GM23338 (cell line): ENCODE results near the gene RSAD1. TPM values are rescaled to one million over a fixed set of nuclear protein-coding genes. Genes with fewer than 3 reads are reported as not detected.

Experiments
- ATAC-seq: fragments of 200-7000 bp; cut with Tn5 transposase; 3 replicates; pipeline ENCODE4 v1.9.1; 2020
- DNase-seq: peaks from one replicate; pipeline ENCODE4 v3.0.0-alpha.2; 2015; ENCODE audit warnings: low spot score
- H2AFZ ChIP-seq: fragments of 200-600 bp; sonication (generic); 2 replicates; pipeline ENCODE4 v1.8.0; 2016; ENCODE audit warnings: antibody characterized with exemption, mild to moderate bottlenecking, moderate library complexity
- H3F3A ChIP-seq: fragments of 200-600 bp; sonication (generic); replicated peaks from 2 replicates; pipeline ENCODE4 v1.8.0; 2017; ENCODE audit warnings: antibody characterized with exemption, mixed run types, low read depth
- H3K27ac ChIP-seq: fragments of 200-600 bp; sonication (generic); 2 replicates; pipeline ENCODE4 v1.6.1; 2016; ENCODE audit warnings: low read depth
- H3K27me3 ChIP-seq: fragments of 200-600 bp; sonication (generic); 2 replicates; pipeline ENCODE4 v1.8.0; 2016; ENCODE audit warnings: mild to moderate bottlenecking, mixed run types, moderate library complexity; ENCODE audit not compliant: insufficient read depth
- H3K36me3 ChIP-seq: fragments of 200-600 bp; sonication (generic); 2 replicates; pipeline ENCODE4 v1.8.0; 2016; ENCODE audit warnings: mild to moderate bottlenecking; ENCODE audit not compliant: insufficient read depth
- H3K4me1 ChIP-seq: fragments of 200-600 bp; sonication (generic); 2 replicates; pipeline ENCODE4 v1.8.0; 2016; ENCODE audit warnings: mild to moderate bottlenecking, moderate library complexity; ENCODE audit not compliant: insufficient read depth
- H3K4me2 ChIP-seq: fragments of 200-600 bp; sonication (generic); 2 replicates; pipeline ENCODE4 v1.7.1; 2017; ENCODE audit warnings: mixed run types
- H3K4me3 ChIP-seq: fragments of 200-600 bp; sonication (generic); 2 replicates; pipeline ENCODE4 v1.6.1; 2016; ENCODE audit warnings: mixed run types
- H3K79me2 ChIP-seq: fragments of 200-600 bp; sonication (generic); replicated peaks from 2 replicates; pipeline ENCODE4 v1.8.0; 2017; ENCODE audit warnings: mild to moderate bottlenecking; ENCODE audit not compliant: insufficient read depth
- H3K9me2 ChIP-seq: fragments of 200-600 bp; sonication (generic); 2 replicates; pipeline ENCODE4 v1.8.0; 2017; ENCODE audit not compliant: insufficient read depth
- H4K20me1 ChIP-seq: fragments of 200-600 bp; sonication (generic); replicated peaks from 2 replicates; pipeline ENCODE4 v1.8.0; 2017; ENCODE audit warnings: mild to moderate bottlenecking; ENCODE audit not compliant: insufficient read depth
- H3K27ac Mint-ChIP-seq: 2 replicates; pipeline ENCODE4 v1.8.0; 2020; ENCODE audit warnings: inconsistent platforms, mild to moderate bottlenecking, moderate library complexity, mixed read lengths
- H3K27me3 Mint-ChIP-seq: 3 replicates; pipeline ENCODE4 v1.8.0; 2022; ENCODE audit warnings: low read depth, mild to moderate bottlenecking, moderate library complexity, mixed read lengths, inconsistent platforms; ENCODE audit not compliant: insufficient read depth, poor library complexity
- H3K36me3 Mint-ChIP-seq: 3 replicates; pipeline ENCODE4 v1.8.0; 2021; ENCODE audit warnings: low read depth, mild to moderate bottlenecking, inconsistent platforms, moderate library complexity, mixed read lengths
- H3K4me1 Mint-ChIP-seq: 3 replicates; pipeline ENCODE4 v1.8.0; 2020; ENCODE audit warnings: mild to moderate bottlenecking, inconsistent platforms, mixed read lengths
- H3K4me3 Mint-ChIP-seq: 3 replicates; pipeline ENCODE4 v1.8.0; 2021; ENCODE audit warnings: moderate library complexity, mild to moderate bottlenecking, inconsistent platforms, mixed read lengths
- H3K9me3 Mint-ChIP-seq: 3 replicates; pipeline ENCODE4 v1.8.0; 2020; ENCODE audit warnings: moderate library complexity, mild to moderate bottlenecking, inconsistent platforms, mixed read lengths
- CREB1 ChIP-seq: fragments of 250-450 bp; sonication (Bioruptor Pico); IDR thresholded peaks from 2 replicates; pipeline ENCODE4 v1.5.0; 2020; ENCODE audit warnings: low read depth, mild to moderate bottlenecking, moderate library complexity
- EZH2 ChIP-seq: fragments of 200-600 bp; sonication (generic); IDR thresholded peaks from one replicate; pipeline ENCODE4 v1.8.0; 2017; ENCODE audit warnings: antibody characterized with exemption, mild to moderate bottlenecking, low read depth; ENCODE audit not compliant: unreplicated experiment
- STAT1 ChIP-seq: IDR thresholded peaks from one replicate; pipeline ENCODE4 v1.6.1; 2016; ENCODE audit warnings: antibody characterized with exemption; ENCODE audit not compliant: unreplicated experiment
- ZNF331 ChIP-seq: fragments of 250-450 bp; sonication (Bioruptor Pico); IDR thresholded peaks from 2 replicates; pipeline ENCODE4 v1.5.0; 2020; ENCODE audit warnings: low read depth, mild to moderate bottlenecking, moderate library complexity
- polyA plus RNA-seq: library from polyadenylated mRNA; unstranded; fragments of >200 nt; fragmentation: Nextera tagmentation; extraction: Ambion mirVana; gene quantifications from 2 replicates; pipeline ENCODE4 v1.2.1, GENCODE V29; 2016
- total RNA-seq: library from RNA; depleted of rRNA; stranded (reverse); fragments of >200 nt; shearing (Covaris generic); gene quantifications from 2 replicates; pipeline ENCODE4 v1.2.3, GENCODE V29; 2014
- TF ChIP-seq, protein P1 (sequence below): IDR thresholded peaks from 2 replicates; pipeline ENCODE4 v1.6.1; 2016; ENCODE audit warnings: antibody characterized with exemption
- TF ChIP-seq, protein P2 (sequence below), 2 experiments: fragments of 200-600 bp in 1 of 2; sonication (generic) in 1 of 2; conservative IDR thresholded peaks; 2 replicates each; pipeline versions ENCODE4 v1.5.1 to v1.6.1; 2016 to 2017; ENCODE audit warnings: antibody characterized with exemption in 2 of 2, low read depth in 2 of 2, mild to moderate bottlenecking in 2 of 2, moderate library complexity in 1 of 2

RSAD1 gene
- total and polyA plus RNA-seq, 2 experiments from 2014 or later, result 18.4 to 28.7 TPM

DNA sequence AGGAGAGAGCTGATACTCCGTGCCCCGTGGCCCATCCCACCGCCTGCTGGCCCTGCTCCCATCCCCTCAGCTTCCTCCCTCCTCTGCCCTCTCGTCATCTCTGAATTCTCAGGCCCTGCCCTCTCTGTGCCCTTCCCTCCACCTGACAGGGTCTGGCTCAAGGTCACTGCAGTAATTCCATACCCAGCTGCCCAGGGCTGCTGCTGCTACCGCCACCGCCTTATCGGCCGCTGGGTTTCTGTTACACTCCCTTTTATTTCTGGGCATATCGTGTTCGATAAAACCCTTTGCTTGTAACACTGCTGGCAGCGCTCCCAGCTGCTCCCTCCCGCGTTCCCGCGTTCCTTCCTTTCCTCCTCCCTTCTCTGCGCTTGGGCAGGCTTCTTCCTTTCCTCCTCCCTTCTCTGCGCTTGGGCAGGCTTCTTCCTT lies 55.1 kb downstream of the RSAD1 start:
- Histone ChIP-seq H3K79me2 (no peaks in the 10 kb centered on the region), H3K27me3 (peaks cover 28% of the 10 kb centered on the region), H3K9me2 (peaks cover 3% of the 10 kb centered on the region; the same call in 1 of the 2 replicates), H3F3A (0 out of 2 replicates have a peak, but pooled peaks cover 4% of the 10 kb centered on the region), H4K20me1 (no peaks in the 10 kb centered on the region), H3K27ac (no peak overlapping the region), H3K36me3 (no peaks in the 10 kb centered on the region), H2AFZ (peak overlapping the region; percentile 98), H3K4me3 (peak overlapping the region; percentile 86), H3K4me2 (peak overlapping the region; percentile 96), H3K4me1 (peaks cover 16% of the 10 kb centered on the region)
- Mint-ChIP-seq H3K27ac (no peak overlapping the region), H3K4me1 (peaks cover 30% of the 10 kb centered on the region), H3K4me3 (peak overlapping the region; percentile 82), H3K36me3 (peaks cover 5% of the 10 kb centered on the region; the same call in 1 of the 3 replicates), H3K27me3 (peaks cover 28% of the 10 kb centered on the region), H3K9me3 (no peaks in the 10 kb centered on the region; the same call in 2 of the 3 replicates)
- DNase-seq, result peak; percentile 53
- peak; percentile 9 for TF ChIP-seq EZH2
- TF ChIP-seq ZNF331 (CRISPR knock-in tag), result no peak
- TF ChIP-seq STAT1, result no peak
- TF ChIP-seq CREB1 (CRISPR knock-in tag), result no peak
- TF ChIP-seq, protein P1, sequence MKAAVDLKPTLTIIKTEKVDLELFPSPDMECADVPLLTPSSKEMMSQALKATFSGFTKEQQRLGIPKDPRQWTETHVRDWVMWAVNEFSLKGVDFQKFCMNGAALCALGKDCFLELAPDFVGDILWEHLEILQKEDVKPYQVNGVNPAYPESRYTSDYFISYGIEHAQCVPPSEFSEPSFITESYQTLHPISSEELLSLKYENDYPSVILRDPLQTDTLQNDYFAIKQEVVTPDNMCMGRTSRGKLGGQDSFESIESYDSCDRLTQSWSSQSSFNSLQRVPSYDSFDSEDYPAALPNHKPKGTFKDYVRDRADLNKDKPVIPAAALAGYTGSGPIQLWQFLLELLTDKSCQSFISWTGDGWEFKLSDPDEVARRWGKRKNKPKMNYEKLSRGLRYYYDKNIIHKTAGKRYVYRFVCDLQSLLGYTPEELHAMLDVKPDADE, result 0 out of 2 replicates have a peak, but pooled peaks have one; percentile 8
- ATAC-seq, result peak; percentile 51

- H3K27me3 ChIP-seq, result peaks cover 28% of the 10 kb centered on the region
- Mint-ChIP-seq H3K4me3 (peak overlapping the region; percentile 82), H3K9me3 (no peaks in the 10 kb centered on the region; the same call in 2 of the 3 replicates), H3K27ac (peak overlapping the region; percentile 27; the same call in 1 of the 2 replicates), H3K36me3 (peaks cover 5% of the 10 kb centered on the region; the same call in 1 of the 3 replicates), H3K4me1 (peaks cover 30% of the 10 kb centered on the region), H3K27me3 (peaks cover 30% of the 10 kb centered on the region)
- peaks cover 19% of the 10 kb centered on the region for H3K4me1 ChIP-seq
- H3F3A ChIP-seq, result 0 out of 2 replicates have a peak, but pooled peaks cover 4% of the 10 kb centered on the region
- no peak overlapping the region for H3K27ac ChIP-seq
- TF ChIP-seq, protein P2, sequence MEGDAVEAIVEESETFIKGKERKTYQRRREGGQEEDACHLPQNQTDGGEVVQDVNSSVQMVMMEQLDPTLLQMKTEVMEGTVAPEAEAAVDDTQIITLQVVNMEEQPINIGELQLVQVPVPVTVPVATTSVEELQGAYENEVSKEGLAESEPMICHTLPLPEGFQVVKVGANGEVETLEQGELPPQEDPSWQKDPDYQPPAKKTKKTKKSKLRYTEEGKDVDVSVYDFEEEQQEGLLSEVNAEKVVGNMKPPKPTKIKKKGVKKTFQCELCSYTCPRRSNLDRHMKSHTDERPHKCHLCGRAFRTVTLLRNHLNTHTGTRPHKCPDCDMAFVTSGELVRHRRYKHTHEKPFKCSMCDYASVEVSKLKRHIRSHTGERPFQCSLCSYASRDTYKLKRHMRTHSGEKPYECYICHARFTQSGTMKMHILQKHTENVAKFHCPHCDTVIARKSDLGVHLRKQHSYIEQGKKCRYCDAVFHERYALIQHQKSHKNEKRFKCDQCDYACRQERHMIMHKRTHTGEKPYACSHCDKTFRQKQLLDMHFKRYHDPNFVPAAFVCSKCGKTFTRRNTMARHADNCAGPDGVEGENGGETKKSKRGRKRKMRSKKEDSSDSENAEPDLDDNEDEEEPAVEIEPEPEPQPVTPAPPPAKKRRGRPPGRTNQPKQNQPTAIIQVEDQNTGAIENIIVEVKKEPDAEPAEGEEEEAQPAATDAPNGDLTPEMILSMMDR (conservative IDR thresholded peaks at IDR 0.05; ENCODE audit: low read depth in 2 of 2), result peak; percentile 47 to 52
- TF ChIP-seq STAT1, result no peak
- no peaks in the 10 kb centered on the region for H4K20me1 ChIP-seq
- peaks cover 3% of the 10 kb centered on the region; the same call in 1 of the 2 replicates for H3K9me2 ChIP-seq
- peak overlapping the region; percentile 96 for H3K4me2 ChIP-seq
- no peaks in the 10 kb centered on the region for H3K79me2 ChIP-seq
- peak; percentile 78 for ATAC-seq
- no peaks in the 10 kb centered on the region for H3K36me3 ChIP-seq
- peak; percentile 76 for DNase-seq
- H2AFZ ChIP-seq, result peak overlapping the region; percentile 98
- peak overlapping the region; percentile 86 for H3K4me3 ChIP-seq
These were observed 55.7 kb downstream of the RSAD1 start for GRCh38 chr17:50534222-50534978.
